Measurements from ENCODE around the gene RIMS4. TPM values are rescaled to one million over a fixed set of nuclear protein-coding genes. Genes with fewer than 3 reads are reported as not detected.

Gene RIMS4
- total RNA-seq, 1 experiment from 2014 or later, result 16.3 TPM

- H3K79me1 ChIP-seq (ENCODE audit: insufficient read depth, low read depth, low read length, poor library complexity, severe bottlenecking), result no peaks in the 10 kb centered on the region
- no peak for DNase-seq
- H3K4ac ChIP-seq (ENCODE audit: low read depth, low read length), result no peak overlapping the region
- H3K9me3 ChIP-seq (ENCODE audit: control insufficient read depth, low read depth, low read length), result no peaks in the 10 kb centered on the region
- H3T11ph ChIP-seq (ENCODE audit: low read length), result no peak overlapping the region
- no peak overlapping the region for H2AFZ ChIP-seq (ENCODE audit: low read length)
- H4K8ac ChIP-seq (replicated peaks; ENCODE audit: insufficient read length, low read depth, low read length), result no peak overlapping the region
- H3K14ac ChIP-seq (ENCODE audit: insufficient read depth, low read length), result no peak overlapping the region
- no peak overlapping the region for H3K27ac ChIP-seq (ENCODE audit: insufficient read length, low read depth, low read length)
- Mint-ChIP-seq H3K9me3 (no peaks in the 10 kb centered on the region), H3K4me1 (peaks cover 10 to 30% of the 10 kb centered on the region in 2 experiments), H3K27ac (no peak overlapping the region; a peak in 1 of 7 replicates), H3K27me3 (ENCODE audit: low read depth) (no peaks in the 10 kb centered on the region), H3K36me3 (ENCODE audit: insufficient read depth in 1 of 3, low read depth in 3 of 3) (peaks cover 0 to 24% (median 2%) of the 10 kb centered on the region in 3 experiments; a peak in 4 of 7 replicates), H3K4me3 (no peak overlapping the region)
- no peak overlapping the region for H3K23ac ChIP-seq (ENCODE audit: insufficient read length, low read depth, low read length)
- no peak overlapping the region for H2BK20ac ChIP-seq (ENCODE audit: low read depth, low read length, poor library complexity, severe bottlenecking)
- H3K27me3 ChIP-seq (ENCODE audit: insufficient read depth, low read length), result no peaks in the 10 kb centered on the region
- H3K79me2 ChIP-seq (ENCODE audit: insufficient read depth, low read length), result no peaks in the 10 kb centered on the region
- no peak overlapping the region for H3K9ac ChIP-seq (ENCODE audit: extremely low read depth, insufficient read length, low read length)
- H2BK120ac ChIP-seq (ENCODE audit: low read depth, low read length, poor library complexity, severe bottlenecking), result no peak overlapping the region
- H4K5ac ChIP-seq (ENCODE audit: insufficient read length, low read depth, low read length), result no peak overlapping the region
- H2BK12ac ChIP-seq (ENCODE audit: insufficient read length, low read depth, low read length), result no peak overlapping the region
- peaks cover 3% of the 10 kb centered on the region for H3K23me2 ChIP-seq (ENCODE audit: insufficient read length, low read depth, low read length, poor library complexity, severe bottlenecking)
- TF ChIP-seq, protein P1, sequence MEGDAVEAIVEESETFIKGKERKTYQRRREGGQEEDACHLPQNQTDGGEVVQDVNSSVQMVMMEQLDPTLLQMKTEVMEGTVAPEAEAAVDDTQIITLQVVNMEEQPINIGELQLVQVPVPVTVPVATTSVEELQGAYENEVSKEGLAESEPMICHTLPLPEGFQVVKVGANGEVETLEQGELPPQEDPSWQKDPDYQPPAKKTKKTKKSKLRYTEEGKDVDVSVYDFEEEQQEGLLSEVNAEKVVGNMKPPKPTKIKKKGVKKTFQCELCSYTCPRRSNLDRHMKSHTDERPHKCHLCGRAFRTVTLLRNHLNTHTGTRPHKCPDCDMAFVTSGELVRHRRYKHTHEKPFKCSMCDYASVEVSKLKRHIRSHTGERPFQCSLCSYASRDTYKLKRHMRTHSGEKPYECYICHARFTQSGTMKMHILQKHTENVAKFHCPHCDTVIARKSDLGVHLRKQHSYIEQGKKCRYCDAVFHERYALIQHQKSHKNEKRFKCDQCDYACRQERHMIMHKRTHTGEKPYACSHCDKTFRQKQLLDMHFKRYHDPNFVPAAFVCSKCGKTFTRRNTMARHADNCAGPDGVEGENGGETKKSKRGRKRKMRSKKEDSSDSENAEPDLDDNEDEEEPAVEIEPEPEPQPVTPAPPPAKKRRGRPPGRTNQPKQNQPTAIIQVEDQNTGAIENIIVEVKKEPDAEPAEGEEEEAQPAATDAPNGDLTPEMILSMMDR (conservative IDR thresholded peaks at IDR 0.05), result no peak
- H2BK5ac ChIP-seq (ENCODE audit: insufficient read length, low read length), result no peak overlapping the region
- no peak overlapping the region for H2BK15ac ChIP-seq (ENCODE audit: low read depth, low read length)
- H4K91ac ChIP-seq (ENCODE audit: insufficient read length, low read depth, low read length), result no peak overlapping the region
- H2AK5ac ChIP-seq (ENCODE audit: insufficient read length, low read length), result no peak overlapping the region
- no peaks in the 10 kb centered on the region for H3K4me1 ChIP-seq (ENCODE audit: insufficient read depth, low read length)
- H4K20me1 ChIP-seq (ENCODE audit: control insufficient read depth, insufficient read depth, insufficient read length), result no peaks in the 10 kb centered on the region
- H3K4me2 ChIP-seq (ENCODE audit: insufficient read depth, insufficient read length, low read length), result no peak overlapping the region
- WGBS (ENCODE audit: extremely low coverage, insufficient read length, low lambda C conversion rate), result no CpG with 5 or more reads among the region's 5 CpGs
- H3K18ac ChIP-seq (ENCODE audit: insufficient read length, low read depth, low read length), result no peak overlapping the region
- H3K56ac ChIP-seq (ENCODE audit: insufficient read length, low read depth, low read length), result no peak overlapping the region
Observed at GRCh38 chr20:44756956-44757355, 53.4 kb downstream of the RIMS4 start.

Measured in H9 (cell line).